GM19455 (cell line): Measurements from ENCODE around the gene COA1.
"Not testable (repeated sequence)": the region's sequence is repeated elsewhere in the genome, so short reads cannot be mapped to it uniquely, and the experiment has no call there.

Experiments
- ATAC-seq: cut with Tn5 transposase; IDR thresholded peaks from one replicate; pipeline ENCODE4 v1.9.1; 2021; ENCODE audit not compliant: unreplicated experiment

COA1 gene

DNA sequence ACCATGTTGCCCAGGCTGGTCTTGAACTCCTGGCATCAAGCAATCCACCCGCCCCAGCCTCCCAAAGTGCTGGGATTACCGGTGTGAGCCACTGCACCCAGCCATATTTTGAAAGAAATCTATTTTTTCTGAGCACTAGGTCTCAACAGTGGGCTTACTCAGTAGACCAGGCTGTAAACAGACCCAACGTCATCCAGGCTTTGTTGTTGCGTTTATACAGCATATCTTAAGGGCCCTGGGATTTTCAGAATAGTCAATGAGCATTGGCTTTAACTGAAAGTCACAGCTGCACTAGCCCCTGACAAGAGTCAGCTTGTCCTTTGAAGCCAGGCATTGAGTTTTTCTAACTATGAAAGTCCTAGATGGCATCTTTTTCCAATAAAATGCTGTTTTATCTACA lies 96.6 kb downstream of the COA1 start:
- no peak for ATAC-seq

DNA sequence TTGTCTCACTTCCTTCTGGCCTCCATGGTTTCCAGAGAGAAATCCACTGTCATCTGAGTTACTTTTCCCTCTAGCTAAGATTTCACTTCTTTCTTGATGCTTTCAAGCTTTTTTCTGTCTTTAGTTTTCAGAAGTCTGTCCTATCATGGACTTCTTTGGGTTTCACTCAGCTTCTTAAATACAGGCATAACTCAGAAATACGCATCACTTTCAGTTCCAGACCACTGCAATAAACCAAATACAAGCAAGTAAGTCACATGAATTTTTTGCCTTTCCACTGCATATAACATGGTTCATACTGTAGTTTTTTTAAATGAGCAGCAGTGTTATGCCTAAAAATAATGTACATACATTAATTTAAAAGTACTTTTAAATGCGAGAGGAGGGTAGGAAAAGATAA lies 97.8 kb downstream of the COA1 start:
- ATAC-seq = no peak

DNA sequence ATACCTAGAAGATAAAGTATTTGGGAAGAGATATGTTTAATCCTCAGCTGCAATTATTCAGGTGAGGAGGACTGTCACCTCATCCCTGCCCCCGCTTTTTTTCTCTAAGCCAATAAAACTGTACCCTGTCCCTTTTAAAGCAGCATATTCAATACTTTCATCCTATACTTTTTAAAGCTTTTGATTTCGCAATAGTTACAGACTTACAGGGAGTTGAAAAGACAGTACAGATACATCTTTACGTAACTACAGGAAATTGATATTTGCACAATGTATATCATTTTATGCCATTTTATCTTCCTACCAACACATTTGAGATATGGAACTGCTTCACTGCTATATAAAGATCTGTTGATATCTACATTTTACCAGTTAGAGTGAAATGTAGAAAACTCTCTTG lies 98.8 kb downstream of the COA1 start:
- no peak for ATAC-seq

GRCh38 chr7:43629857-43630256 lies 99.5 kb downstream of the COA1 start:
- ATAC-seq = no peak

DNA sequence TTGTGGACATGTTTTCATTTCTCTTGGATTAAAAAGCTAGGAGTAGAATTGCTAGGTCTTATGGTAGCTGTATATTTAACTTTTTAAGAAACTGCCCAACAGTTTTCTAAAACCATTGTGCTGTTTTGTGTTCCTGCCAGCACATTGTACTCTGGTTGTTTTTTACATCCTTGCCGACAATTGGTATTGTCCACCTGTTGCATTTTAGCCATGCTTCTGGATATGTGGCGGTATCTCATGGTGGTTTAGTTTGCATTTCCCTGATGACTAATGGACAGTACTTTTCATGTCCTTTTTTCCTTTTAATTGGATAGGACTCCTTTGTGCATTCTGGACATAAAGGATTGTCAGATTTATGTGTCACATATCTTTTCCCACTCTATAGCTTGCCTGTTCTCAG lies 100.9 kb downstream of the COA1 start:
- no peak for ATAC-seq

DNA sequence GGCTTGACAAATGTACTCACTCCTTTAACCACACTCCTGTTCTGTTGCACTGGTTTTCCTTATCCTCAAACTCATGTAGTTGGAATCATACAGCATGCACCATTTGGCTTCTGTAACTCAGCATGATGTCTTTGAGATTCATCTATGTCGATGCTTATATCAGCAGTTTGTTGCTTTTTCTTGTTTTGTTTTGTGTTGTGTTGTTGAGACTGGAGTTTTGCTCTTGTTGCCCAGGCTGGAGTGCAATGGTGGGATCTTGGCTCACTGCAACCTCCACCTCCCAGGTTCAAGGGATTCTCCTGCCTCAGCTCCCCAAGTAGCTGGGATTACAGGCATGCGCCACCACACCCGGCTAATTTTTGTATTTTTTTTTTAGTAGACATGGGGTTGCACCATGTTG lies 101.5 kb downstream of the COA1 start:
- ATAC-seq = not testable (repeated sequence)

- ATAC-seq = no peak
These were observed 102.6 kb downstream of the COA1 start for GRCh38 chr7:43626695-43627094.

GRCh38 chr7:43625980-43626379 lies 103.3 kb downstream of the COA1 start:
- ATAC-seq = no peak

- peak; percentile 54 for ATAC-seq
These were observed 103.9 kb downstream of the COA1 start for GRCh38 chr7:43625453-43625852.

- no peak for ATAC-seq
These were observed 105.2 kb downstream of the COA1 start for GRCh38 chr7:43624156-43624555.

DNA sequence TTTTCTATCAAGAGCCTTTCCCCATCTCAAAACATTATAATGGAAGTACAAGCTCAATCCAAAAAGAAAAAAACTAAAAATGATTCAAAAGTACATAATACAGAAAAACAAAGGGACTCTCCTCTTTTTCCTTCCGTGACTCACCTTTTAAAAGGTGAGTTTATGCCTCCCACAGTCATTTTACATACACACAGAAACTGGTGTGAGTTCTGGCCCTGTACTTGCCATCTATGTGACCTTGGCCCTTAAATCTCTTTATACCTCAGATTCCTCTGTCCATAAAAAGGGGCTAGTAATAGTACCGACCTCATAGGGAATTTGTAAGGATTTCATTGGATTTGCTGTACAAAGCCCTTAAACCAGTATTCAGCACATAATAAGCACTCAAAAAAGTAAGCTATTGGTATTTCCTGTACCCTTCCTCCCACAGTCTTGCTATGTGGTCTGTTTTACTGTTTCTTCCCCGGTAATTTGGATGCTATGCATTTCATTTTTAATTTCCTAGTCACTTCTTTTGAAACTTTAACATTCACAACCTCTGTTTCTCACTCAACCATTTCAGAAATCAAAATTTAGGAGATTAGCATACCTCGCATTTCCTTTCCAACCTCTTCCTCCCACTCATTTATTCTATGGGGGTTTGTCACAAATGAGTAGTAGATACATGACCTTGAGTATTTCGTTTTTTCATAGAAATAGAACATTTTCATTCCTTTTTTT lies 107.4 kb downstream of the COA1 start:
- ATAC-seq = no peak

DNA sequence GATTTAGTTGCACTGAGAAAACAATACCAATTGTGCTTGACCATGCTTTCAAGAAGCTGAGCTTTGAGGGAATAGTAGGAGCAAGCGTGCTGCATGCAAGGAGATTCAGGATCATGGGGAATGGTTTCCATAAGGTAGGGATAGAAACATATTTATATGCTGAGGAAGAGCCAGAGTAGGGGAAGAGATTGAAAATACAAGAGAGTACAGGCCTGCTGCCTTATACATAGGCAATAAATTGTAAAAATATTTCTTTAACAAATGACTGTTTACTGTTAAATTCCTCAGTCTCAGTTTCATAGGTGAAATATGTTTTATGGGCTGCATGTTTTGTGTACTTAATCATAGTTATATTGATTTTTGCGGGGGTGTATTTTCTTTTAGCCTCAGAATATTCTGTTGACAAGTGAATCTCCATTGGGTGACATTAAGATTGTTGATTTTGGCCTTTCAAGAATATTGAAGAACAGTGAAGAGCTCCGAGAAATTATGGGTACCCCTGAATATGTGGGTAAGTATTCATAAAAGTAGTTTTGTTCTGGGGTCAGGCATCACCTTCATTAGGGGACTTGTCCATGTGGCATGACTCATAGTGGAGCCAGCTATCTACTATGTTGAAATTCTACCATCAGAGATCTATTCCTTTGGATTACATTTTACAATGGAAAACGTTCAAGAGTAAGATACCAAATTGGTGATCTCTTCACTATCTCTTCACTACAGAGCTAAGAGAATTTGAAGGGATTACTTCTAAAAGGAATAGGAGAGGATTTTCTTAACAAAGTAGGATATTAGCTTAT lies 109.9 kb downstream of the COA1 start:
- ATAC-seq = no peak

DNA sequence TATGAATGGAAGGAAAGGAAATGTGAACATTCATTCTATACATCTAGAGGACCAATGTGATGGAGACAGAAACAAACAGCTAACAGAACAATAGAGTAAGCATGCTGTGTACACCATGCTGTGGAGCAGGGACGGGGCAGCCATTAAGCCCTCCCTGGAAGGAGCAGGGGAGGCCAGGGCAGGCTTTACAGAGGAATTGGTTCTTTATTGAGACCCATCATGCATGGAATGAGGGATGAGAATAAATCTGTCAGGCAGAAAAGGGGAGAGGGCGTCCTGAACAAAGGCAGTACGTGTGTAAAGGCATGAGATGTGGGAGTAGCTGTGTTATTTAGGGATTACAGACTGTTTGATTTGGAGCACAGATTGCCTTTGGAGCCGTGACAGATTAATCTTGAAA lies 111.2 kb downstream of the COA1 start:
- ATAC-seq = no peak

DNA sequence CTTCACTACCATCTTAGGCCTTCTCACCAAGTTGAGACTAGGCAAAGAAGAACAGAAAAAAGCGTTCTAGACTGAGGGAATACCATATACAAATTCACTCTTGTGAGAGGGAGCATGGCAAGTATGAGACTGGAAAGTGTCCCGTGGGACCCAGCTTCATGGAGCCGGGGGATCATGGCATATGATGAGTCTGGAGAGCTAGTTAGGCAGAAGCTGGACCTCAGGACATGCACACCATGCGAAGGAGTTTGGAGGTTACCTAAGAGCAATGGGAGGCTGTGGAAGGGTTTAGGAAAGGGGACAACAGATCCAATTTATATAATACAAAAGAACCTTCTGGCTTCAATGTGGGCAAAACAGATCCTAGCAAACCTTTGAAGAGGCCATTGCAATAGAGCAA lies 112.3 kb downstream of the COA1 start:
- no peak for ATAC-seq

DNA sequence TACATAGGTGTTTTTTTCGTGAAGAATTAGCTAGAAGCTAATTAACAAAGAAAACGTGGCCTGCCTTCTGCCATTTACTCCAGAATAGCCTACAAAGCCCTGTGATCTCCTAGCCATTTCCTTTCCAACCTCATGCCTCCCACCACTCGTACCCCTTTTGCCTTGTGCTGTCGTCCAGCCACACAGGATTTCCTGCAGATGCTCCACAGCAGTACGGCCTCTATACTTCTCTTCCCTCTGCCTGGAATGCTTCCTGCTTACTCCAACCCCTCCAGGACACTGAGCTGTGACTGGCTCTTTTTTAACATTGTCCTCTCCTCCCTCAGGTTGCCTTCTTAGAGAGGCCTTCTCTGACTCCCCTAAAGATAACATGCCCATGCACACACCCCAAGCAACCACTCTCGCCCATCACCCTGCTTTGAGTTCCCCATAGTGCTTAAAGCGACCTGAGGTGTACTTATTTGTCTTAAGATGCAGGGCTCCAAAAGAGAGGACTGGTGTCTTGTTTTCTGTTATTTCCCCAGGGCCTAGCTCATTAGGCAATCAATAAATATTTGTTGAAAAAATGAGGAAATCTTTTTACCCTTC lies 113.7 kb downstream of the COA1 start:
- ATAC-seq = no peak

- peak; percentile 67 for ATAC-seq
These were observed 116.4 kb downstream of the COA1 start for GRCh38 chr7:43612599-43613589.

DNA sequence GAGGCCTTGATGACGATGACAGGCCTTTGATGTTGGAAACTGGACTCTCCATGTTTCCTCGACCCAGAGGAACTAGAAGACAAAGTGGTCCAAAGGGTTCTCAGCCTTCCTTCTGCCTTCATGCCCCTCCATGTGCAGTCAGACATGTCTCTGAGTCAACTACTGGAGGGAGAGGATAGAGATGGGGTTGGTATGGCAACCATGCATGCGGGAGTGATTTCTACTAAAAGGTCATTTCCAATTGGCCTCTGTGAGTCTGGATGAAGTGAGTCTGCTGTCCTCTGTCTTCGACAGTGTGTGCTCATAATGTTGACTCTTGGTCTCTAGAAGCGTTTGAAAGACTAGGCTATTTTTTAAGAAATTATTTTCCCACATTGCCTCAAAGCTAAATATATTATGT lies 117.2 kb downstream of the COA1 start:
- ATAC-seq = no peak

DNA sequence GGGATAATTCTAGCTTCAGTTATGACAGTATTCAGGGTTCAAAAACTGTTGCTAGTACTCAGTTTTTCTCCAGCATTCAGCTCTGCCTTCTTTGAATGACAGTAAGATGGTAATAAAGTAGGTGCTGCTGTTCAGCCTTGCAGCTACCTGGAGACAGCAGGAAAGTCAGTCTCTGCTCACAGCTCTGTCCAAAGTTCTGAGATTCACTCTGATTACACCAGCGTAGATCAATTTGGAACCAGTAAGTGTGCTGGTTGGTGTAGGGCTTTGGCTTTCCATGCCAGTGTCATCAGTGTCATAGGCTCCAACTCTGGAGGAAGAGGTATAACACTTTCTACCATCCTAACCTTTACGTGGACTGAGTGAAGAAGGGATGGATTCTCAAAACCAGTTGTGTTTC lies 120.2 kb downstream of the COA1 start:
- ATAC-seq = no peak

DNA sequence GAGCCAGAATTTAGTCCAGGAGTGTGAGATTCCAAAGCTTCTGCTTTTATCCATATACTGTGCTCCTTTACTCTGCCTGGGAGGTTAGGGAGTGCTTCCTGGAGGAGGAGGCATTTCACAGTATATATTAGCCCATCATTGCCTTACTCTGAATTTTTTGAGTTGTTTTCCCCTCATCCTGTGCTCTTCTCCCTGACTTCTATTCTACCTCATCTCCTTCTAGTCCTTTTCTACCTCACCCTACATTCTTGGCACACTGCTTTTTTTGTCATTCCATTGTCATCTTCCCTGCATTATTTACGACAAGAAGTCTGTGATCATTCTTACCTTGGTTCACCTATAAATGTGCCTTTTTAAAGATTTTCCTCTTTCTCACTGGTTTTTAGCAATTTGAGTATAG lies 125.1 kb downstream of the COA1 start:
- ATAC-seq = no peak

- ATAC-seq = no peak
These were observed 127.1 kb downstream of the COA1 start for GRCh38 chr7:43602256-43602655.

- ATAC-seq = no peak
These were observed 129.3 kb downstream of the COA1 start for GRCh38 chr7:43600056-43600455.
